ENCODE results near the gene CLSTN2. TPM values are rescaled to one million over a fixed set of nuclear protein-coding genes. Genes with fewer than 3 reads are reported as not detected.

Gene CLSTN2
- total RNA-seq, 1 experiment from 2014 or later, result 0.68 TPM

DNA sequence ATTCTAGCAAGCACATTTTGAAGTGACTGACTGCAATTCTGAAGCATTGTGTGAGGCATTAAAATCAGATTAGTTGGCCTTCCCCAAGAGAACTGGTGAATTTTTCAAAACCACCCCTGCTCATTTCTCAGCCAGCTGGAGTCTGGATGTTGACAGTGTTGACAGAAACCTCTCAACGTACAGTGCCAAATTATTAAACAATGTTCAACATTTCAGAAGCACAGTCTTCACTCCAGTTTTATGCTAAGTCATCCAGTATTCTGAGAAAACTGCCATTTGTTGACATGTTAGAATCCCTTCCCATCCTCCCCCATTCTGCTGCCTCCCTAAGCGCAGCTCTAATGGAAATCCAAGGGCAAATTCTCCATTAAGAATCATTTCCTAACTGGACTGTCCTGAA lies 373.6 kb downstream of the CLSTN2 start:
- Mint-ChIP-seq H3K4me3 (no peak overlapping the region), H3K27ac (no peak overlapping the region), H3K36me3 (ENCODE audit: insufficient read depth in 1 of 3, low read depth in 3 of 3) (peaks cover 6 to 11% (median 6%) of the 10 kb centered on the region in 3 experiments), H3K4me1 (peaks cover 13 to 19% of the 10 kb centered on the region in 2 experiments; a peak in 3 of 4 replicates), H3K9me3 (peaks cover 5 to 6% of the 10 kb centered on the region in 2 experiments; a peak in 4 of 5 replicates), H3K27me3 (ENCODE audit: low read depth) (no peaks in the 10 kb centered on the region)
- Histone ChIP-seq H2BK20ac (ENCODE audit: low read depth, low read length, poor library complexity, severe bottlenecking) (no peak overlapping the region), H3K79me2 (ENCODE audit: insufficient read depth, low read length) (no peaks in the 10 kb centered on the region), H3K27me3 (ENCODE audit: insufficient read depth, low read length) (no peaks in the 10 kb centered on the region), H3K4me1 (ENCODE audit: insufficient read depth, low read length) (no peaks in the 10 kb centered on the region), H3K9ac (ENCODE audit: extremely low read depth, insufficient read length, low read length) (no peak overlapping the region), H2BK15ac (ENCODE audit: low read depth, low read length) (no peak overlapping the region), H4K5ac (ENCODE audit: insufficient read length, low read depth, low read length) (no peak overlapping the region), H3K23me2 (ENCODE audit: insufficient read length, low read depth, low read length, poor library complexity, severe bottlenecking) (no peaks in the 10 kb centered on the region), H3K4me2 (ENCODE audit: insufficient read depth, insufficient read length, low read length) (no peak overlapping the region), H3K23ac (ENCODE audit: insufficient read length, low read depth, low read length) (no peak overlapping the region), H3K9me3 (ENCODE audit: control insufficient read depth, low read depth, low read length) (no peaks in the 10 kb centered on the region), H3K56ac (ENCODE audit: insufficient read length, low read depth, low read length) (no peak overlapping the region), H2BK120ac (ENCODE audit: low read depth, low read length, poor library complexity, severe bottlenecking) (no peak overlapping the region), H2BK5ac (ENCODE audit: insufficient read length, low read length) (no peak overlapping the region), H2AFZ (ENCODE audit: low read length) (no peak overlapping the region), H3K14ac (ENCODE audit: insufficient read depth, low read length) (no peak overlapping the region), H2AK5ac (ENCODE audit: insufficient read length, low read length) (no peak overlapping the region), H4K91ac (ENCODE audit: insufficient read length, low read depth, low read length) (no peak overlapping the region), H3K27ac (ENCODE audit: insufficient read length, low read depth, low read length) (no peak overlapping the region), H4K8ac (replicated peaks; ENCODE audit: insufficient read length, low read depth, low read length) (no peak overlapping the region), H3K4ac (ENCODE audit: low read depth, low read length) (no peak overlapping the region), H3K18ac (ENCODE audit: insufficient read length, low read depth, low read length) (no peak overlapping the region), H2BK12ac (ENCODE audit: insufficient read length, low read depth, low read length) (no peak overlapping the region), H3T11ph (ENCODE audit: low read length) (no peak overlapping the region), H4K20me1 (ENCODE audit: control insufficient read depth, insufficient read depth, insufficient read length) (no peaks in the 10 kb centered on the region), H3K79me1 (ENCODE audit: insufficient read depth, low read depth, low read length, poor library complexity, severe bottlenecking) (no peaks in the 10 kb centered on the region)
- no CpG with 5 or more reads among the region's 2 CpGs for WGBS (ENCODE audit: extremely low coverage, insufficient read length, low lambda C conversion rate)
- no peak for DNase-seq
- TF ChIP-seq, protein P1, sequence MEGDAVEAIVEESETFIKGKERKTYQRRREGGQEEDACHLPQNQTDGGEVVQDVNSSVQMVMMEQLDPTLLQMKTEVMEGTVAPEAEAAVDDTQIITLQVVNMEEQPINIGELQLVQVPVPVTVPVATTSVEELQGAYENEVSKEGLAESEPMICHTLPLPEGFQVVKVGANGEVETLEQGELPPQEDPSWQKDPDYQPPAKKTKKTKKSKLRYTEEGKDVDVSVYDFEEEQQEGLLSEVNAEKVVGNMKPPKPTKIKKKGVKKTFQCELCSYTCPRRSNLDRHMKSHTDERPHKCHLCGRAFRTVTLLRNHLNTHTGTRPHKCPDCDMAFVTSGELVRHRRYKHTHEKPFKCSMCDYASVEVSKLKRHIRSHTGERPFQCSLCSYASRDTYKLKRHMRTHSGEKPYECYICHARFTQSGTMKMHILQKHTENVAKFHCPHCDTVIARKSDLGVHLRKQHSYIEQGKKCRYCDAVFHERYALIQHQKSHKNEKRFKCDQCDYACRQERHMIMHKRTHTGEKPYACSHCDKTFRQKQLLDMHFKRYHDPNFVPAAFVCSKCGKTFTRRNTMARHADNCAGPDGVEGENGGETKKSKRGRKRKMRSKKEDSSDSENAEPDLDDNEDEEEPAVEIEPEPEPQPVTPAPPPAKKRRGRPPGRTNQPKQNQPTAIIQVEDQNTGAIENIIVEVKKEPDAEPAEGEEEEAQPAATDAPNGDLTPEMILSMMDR (conservative IDR thresholded peaks at IDR 0.05), result no peak

All from H9 (cell line).